GM12892 (cell line): Measurements from ENCODE around the gene IST1. TPM values are rescaled to one million over a fixed set of nuclear protein-coding genes. Genes with fewer than 3 reads are reported as not detected.

Source experiments
- DNase-seq: peaks from one replicate; pipeline ENCODE4 v3.0.0; 2011; ENCODE audit not compliant: insufficient read length
- FAIRE-seq: peaks from 2 replicates; lab custom pipeline; 2011; peaks lifted over from hg19 to GRCh38; lab: Jason Lieb, UNC
- POLR2A ChIP-seq: IDR thresholded peaks from 2 replicates; pipeline ENCODE4 v1.6.1; 2011; ENCODE audit warnings: low read depth, low read length, control low read depth
- POLR2AphosphoS5 ChIP-seq: IDR thresholded peaks from 2 replicates; pipeline ENCODE4 v1.6.1; 2011; ENCODE audit warnings: low read depth, low read length, control low read depth
- TAF1 ChIP-seq: IDR thresholded peaks from 2 replicates; pipeline ENCODE4 v1.6.1; 2011; ENCODE audit warnings: low read depth, mild to moderate bottlenecking, control low read depth, low read length, borderline replicate concordance
- polyA plus RNA-seq: library from polyadenylated mRNA; unstranded; fragments of >200 nt; gene quantifications from one replicate; pipeline ENCODE4 v1.2.1, GENCODE V29; 2012; ENCODE audit warnings: missing spikeins, inconsistent platforms; ENCODE audit not compliant: missing spikeins

Gene IST1
- polyA plus RNA-seq, result 132 TPM

DNA sequence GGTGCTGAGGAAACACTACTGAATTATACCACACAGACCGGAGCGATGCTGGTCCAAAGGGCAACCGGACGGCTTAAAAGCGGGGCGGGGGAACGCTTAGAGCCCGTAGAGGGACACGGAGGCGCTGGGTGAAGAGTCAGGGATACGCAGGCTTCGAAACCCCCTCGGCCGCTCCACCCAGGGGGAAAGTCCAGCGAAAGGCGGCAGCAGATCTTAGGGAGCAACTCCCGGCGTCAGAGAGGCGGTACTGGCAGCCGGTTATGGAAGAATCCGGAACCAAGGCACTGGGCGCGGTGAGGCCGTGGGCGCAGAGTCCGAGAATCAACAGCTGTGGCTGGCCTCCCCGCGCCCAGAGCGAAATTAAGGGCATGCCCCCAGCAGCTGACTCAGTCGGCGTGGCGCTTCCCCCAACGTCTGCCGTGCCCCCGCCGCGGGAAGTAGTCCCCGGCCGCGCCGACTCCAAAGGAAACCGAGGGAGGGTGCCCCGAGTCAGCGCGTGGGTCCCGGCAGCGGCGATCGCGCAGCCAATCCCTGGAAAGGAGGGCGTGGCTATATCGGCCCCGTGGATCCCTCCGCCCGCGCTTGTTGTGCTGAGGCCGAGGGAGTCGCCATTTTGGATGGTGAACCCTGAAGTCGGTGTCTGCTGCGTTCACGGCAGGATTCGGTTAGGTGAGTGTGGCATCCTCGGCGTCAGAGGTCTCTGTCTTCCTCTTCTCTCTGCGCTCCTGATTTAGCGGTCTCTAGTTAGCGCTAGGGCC, at the start of gene IST1:
TSS of gene IST1 (plus strand) at position 611 of the 758 bp plus-strand sequence. CDS start 20,110 bp downstream, outside the sequence.
- DNase-seq, result peak; percentile 96
- peak; percentile 74 for FAIRE-seq
- TF ChIP-seq POLR2AphosphoS5 (peak; percentile 89), TAF1 (peak; percentile 86), POLR2A (peak; percentile 91)

GRCh38 chr16:71845639-71846430, 49.5 kb upstream of the IST1 start, which contains the start of gene ATXN1L:
ATXN1L (plus strand) TSS chr16:71845976; CDS start chr16:71849741, 3,765 bp downstream.
- TF ChIP-seq POLR2AphosphoS5 (peak; percentile 68; the same call in 1 of the 2 replicates), POLR2A (peak; percentile 86), TAF1 (peak; percentile 71)
- DNase-seq (peak; percentile 94), FAIRE-seq (peak; percentile 89)

DNA sequence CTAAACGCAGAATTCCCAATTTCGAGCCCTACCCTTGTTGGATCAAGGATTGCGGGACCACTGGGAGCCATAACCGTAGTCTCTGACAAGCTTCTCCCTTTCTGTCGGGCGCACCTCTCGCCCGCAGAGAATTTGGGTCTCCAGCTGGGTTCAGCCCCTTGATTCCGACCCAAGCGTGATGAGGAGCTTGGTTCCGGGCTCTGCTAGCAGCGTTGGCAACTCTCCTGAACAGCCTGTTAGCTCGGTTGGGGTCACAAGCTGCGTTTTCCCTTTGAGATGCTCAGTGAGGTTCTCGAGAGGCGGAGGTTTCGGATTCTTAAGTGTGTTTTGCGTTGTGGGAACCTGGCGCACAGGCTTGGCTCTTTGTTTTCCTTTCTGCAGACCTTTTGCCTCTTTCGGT, 48.9 kb upstream of the IST1 start:
- TF ChIP-seq POLR2A (no peak), POLR2AphosphoS5 (no peak), TAF1 (no peak)
- FAIRE-seq (no peak), DNase-seq (no peak)

DNA sequence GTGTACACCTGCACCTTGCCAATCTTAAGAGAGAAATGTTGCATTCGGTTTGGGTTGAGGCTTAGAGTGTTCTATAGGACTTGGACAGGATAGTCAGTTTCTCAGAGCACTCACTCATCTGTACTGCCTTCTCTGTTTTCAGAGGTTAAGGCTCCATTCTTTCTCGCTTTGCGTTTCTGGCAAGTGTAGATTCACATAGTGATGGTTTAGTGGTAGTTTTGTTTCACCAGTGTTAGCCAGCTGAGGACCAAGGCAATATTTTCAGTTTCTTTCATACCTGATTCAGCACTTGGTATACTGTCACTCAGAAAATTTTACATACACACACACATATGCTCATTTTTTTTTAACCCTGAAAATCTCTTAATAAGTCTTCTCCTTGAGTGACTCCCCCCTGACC, 48.2 kb upstream of the IST1 start:
- TF ChIP-seq POLR2A (no peak), TAF1 (no peak), POLR2AphosphoS5 (no peak)
- FAIRE-seq, result no peak
- DNase-seq, result no peak

DNA sequence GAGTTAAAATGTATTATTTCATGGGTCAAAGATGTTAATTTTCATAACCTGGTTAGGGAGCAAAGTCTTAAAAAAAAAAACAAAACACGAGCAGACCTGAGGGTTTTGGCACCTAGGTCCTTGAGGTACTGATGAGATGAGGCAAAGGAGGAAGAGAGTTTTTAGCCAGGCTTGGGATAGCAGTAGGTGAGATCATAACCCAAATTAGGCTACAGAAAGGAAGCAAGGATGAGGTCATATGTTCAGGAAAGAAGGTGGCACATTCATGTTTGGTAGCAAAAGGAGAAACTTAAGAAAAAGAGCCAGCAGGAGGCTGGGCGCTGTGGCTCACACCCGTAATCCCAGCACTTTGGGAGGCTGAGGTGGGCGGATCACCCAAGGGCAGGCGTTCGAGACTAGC, 46.7 kb upstream of the IST1 start:
- TF ChIP-seq POLR2AphosphoS5 (no peak), POLR2A (no peak), TAF1 (no peak)
- DNase-seq (no peak), FAIRE-seq (no peak)

GRCh38 chr16:71851746-71852145, 43.6 kb upstream of the IST1 start:
- DNase-seq (no peak), FAIRE-seq (no peak)
- TF ChIP-seq POLR2A (no peak), POLR2AphosphoS5 (no peak), TAF1 (no peak)

DNA sequence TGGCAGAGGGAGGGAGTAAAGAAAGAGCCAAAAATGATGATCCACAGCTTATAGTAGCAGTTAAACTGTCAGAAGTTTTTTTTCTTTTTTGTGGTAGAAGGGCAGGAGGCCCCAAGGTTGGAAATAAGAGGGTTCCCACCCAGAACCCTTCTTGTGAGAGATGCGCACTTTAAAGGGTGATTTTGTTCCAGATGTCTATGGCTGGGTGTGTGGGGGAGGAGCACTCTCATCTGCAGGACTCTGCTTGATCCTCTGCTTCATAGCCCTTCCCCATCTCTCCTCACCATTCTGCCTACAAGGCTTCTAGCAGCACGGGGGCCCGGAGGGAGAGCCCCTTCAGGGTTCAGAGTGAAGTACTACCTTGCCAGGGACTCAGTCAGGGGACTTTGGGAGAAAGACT, 43.2 kb upstream of the IST1 start:
- DNase-seq, result no peak
- TF ChIP-seq POLR2AphosphoS5, result 0 out of 2 replicates have a peak, but pooled peaks have one; percentile 14
- no peak for TF ChIP-seq POLR2A

DNA sequence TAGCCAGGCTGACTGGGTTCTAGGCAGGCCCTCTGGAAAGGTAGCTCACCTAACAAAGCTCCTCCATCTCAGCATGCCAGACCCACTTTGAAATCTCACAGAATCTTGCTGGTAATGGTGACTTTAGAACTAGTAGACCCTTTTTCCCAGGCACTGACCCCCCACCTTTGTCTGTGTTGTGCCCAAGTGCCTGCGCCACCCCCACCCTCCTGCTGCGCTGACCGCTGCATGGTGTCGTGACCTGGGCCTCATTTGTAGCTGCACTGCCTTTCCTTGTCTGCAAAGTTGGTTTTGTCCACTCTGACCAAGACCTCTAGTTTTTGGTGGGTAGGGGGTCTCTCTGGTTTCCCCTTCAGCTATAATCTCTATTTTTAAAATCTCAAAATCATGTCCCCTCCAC, 42.8 kb upstream of the IST1 start:
- TF ChIP-seq POLR2AphosphoS5, result 0 out of 2 replicates have a peak, but pooled peaks have one; percentile 6
- no peak for TF ChIP-seq POLR2A
- DNase-seq, result no peak
- no peak for FAIRE-seq

More for the DNA sequence above, 43.2 kb upstream of the IST1 start:
- FAIRE-seq, result no peak

- FAIRE-seq, result peak; percentile 88
- peak; percentile 66 for DNase-seq
- TF ChIP-seq POLR2AphosphoS5 (no peak; the same call in 1 of the 2 replicates), POLR2A (peak; percentile 54; the same call in 1 of the 2 replicates), TAF1 (no peak)
These were observed 41.9 kb upstream of the IST1 start for GRCh38 chr16:71853413-71853812.

DNA sequence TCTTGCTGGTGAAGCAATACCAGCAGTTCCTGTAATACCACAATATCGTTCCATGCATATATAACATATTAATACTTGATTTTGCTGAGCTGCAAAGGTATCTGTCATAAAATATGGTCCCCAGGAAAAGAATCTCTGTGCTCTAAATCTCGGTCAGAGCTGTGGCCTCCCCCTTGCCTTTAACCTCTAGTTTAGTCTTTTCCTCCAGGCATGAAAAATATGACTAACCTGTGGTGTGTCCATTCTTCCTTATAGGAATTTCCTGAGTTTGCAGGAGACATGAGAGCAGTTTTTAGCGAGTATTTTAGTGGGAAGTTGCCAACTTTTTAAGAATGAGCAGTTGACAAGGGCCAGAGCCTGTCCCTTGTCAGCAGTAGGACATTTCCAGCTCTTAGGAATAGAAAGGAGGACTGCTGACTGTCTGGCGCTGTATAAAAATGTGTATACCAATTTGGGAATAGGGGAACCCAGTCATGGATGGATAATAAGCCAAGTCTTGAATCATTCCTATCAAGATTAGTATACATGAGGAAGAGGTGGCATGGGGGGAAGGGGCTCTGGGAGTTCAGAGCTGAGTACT, 40.9 kb upstream of the IST1 start:
- no peak for DNase-seq
- no peak for FAIRE-seq
- TF ChIP-seq TAF1, result no peak
- TF ChIP-seq POLR2A, result no peak
- TF ChIP-seq POLR2AphosphoS5, result no peak
